ENCODE measurements around the gene MARCHF2.

Gene MARCHF2

GRCh38 chr19:8396563-8397203 is 16.4 kb upstream of the MARCHF2 start (continued):
- 0 out of 2 replicates have a peak, but pooled peaks have one; percentile 49 for TF ChIP-seq ZNF639 (tag by site-specific recombination; IDR thresholded peaks at IDR 0.05)
- TF ChIP-seq ZNF76 (tag by site-specific recombination; IDR thresholded peaks at IDR 0.05; ENCODE audit: borderline replicate concordance, low read depth): no peak; the same call in 1 of the 2 replicates
- no peak for TF ChIP-seq ZNF561 (tag by site-specific recombination; IDR thresholded peaks at IDR 0.05; ENCODE audit: borderline replicate concordance)
- TF ChIP-seq ZNF660 (tag by site-specific recombination; IDR thresholded peaks at IDR 0.05): peak; percentile 61; the same call in 1 of the 2 replicates
- TF ChIP-seq ZNF785 (tag by site-specific recombination; IDR thresholded peaks at IDR 0.05): no peak
- no peak for TF ChIP-seq ZNF521 (tag by site-specific recombination; IDR thresholded peaks at IDR 0.05)
- peak; percentile 77 for TF ChIP-seq ZNF398 (tag by site-specific recombination; IDR thresholded peaks at IDR 0.05)
- TF ChIP-seq PRDM6 (tag by site-specific recombination; IDR thresholded peaks at IDR 0.05): no peak
- no peak for TF ChIP-seq KLF8 (tag by site-specific recombination; IDR thresholded peaks at IDR 0.05)
- TF ChIP-seq OVOL3 (tag by site-specific recombination; IDR thresholded peaks at IDR 0.05): no peak
- no peak for TF ChIP-seq ZBTB10 (tag by site-specific recombination; IDR thresholded peaks at IDR 0.05)
- no peak for TF ChIP-seq ZSCAN18 (tag by site-specific recombination; IDR thresholded peaks at IDR 0.05)
- peak; percentile 81 for TF ChIP-seq PRDM10 (tag by site-specific recombination; IDR thresholded peaks at IDR 0.05)
- peak; percentile 57; the same call in 1 of the 2 replicates for TF ChIP-seq KLF1 (tag by site-specific recombination; IDR thresholded peaks at IDR 0.05)
- no peak for TF ChIP-seq ZBTB1 (tag by site-specific recombination; IDR thresholded peaks at IDR 0.05)
- no peak for TF ChIP-seq ZBTB49 (tag by site-specific recombination; IDR thresholded peaks at IDR 0.05; ENCODE audit: low read depth)
- TF ChIP-seq ZNF664 (tag by site-specific recombination; IDR thresholded peaks at IDR 0.05): no peak
- TF ChIP-seq ZNF623 (tag by site-specific recombination; IDR thresholded peaks at IDR 0.05): peak; percentile 100
- no peak for TF ChIP-seq GLI2 (tag by site-specific recombination; IDR thresholded peaks at IDR 0.05; ENCODE audit: borderline replicate concordance, low read depth)
- no peak for TF ChIP-seq ZNF280C (tag by site-specific recombination; IDR thresholded peaks at IDR 0.05)
- TF ChIP-seq ZNF473 (tag by site-specific recombination; IDR thresholded peaks at IDR 0.05): no peak
